Stomach (tissue), 4 donors: ENCODE measurements around the gene STRIP2.

Source experiments
- EP300 ChIP-seq: sonication (generic); formaldehyde crosslinking; IDR thresholded peaks from one replicate; pipeline ENCODE4 v1.6.1; 2017; ENCODE audit warnings: antibody characterized with exemption
- POLR2A ChIP-seq, 4 donors: fragments of 450-650 bp; IDR thresholded peaks; one replicate each; pipeline ENCODE4 v1.6.1; 2016; ENCODE audit warnings: antibody characterized with exemption in 4 of 4, control low read depth in 2 of 4, mild to moderate bottlenecking in 1 of 4, moderate library complexity in 1 of 4
- TF ChIP-seq, protein P1 (sequence below), 7 experiments: fragments of 450-650 bp in 4 of 7; fragments of 200-600 bp in 3 of 7; sonication (generic) in 3 of 7; IDR thresholded peaks; one replicate each; pipeline ENCODE4 v1.5.1; 2016 to 2019; ENCODE audit warnings: antibody characterized with exemption in 7 of 7, control low read depth in 2 of 7, mild to moderate bottlenecking in 1 of 7

DNA sequence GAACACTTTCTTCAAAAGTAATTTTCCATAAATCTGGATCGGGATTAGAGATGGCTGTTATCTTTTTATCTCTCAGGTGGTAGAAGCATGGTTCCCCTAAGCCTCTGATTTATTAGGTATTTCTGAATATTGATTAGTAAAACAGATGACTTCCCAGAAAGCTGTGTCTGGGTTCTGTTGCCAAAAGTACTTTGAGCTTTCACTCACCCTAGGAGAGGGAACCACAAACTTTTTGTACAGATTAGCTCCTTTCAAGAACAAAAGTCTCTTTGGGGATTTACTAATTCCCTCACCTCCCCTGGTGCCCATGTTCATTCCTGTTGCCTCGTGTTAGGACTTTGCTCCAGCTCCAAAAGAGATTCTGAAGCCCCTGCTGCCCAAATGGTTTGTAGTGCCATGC is 46.7 kb upstream of the STRIP2 start:
- TF ChIP-seq, protein P1, sequence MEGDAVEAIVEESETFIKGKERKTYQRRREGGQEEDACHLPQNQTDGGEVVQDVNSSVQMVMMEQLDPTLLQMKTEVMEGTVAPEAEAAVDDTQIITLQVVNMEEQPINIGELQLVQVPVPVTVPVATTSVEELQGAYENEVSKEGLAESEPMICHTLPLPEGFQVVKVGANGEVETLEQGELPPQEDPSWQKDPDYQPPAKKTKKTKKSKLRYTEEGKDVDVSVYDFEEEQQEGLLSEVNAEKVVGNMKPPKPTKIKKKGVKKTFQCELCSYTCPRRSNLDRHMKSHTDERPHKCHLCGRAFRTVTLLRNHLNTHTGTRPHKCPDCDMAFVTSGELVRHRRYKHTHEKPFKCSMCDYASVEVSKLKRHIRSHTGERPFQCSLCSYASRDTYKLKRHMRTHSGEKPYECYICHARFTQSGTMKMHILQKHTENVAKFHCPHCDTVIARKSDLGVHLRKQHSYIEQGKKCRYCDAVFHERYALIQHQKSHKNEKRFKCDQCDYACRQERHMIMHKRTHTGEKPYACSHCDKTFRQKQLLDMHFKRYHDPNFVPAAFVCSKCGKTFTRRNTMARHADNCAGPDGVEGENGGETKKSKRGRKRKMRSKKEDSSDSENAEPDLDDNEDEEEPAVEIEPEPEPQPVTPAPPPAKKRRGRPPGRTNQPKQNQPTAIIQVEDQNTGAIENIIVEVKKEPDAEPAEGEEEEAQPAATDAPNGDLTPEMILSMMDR (IDR thresholded peaks at IDR 0.05): no peak
- TF ChIP-seq POLR2A (IDR thresholded peaks at IDR 0.05): no peak
- no peak for TF ChIP-seq EP300
